ENCODE data around the gene USO1. TPM values are rescaled to one million over a fixed set of nuclear protein-coding genes. Genes with fewer than 3 reads are reported as not detected.

USO1 gene
- total RNA-seq, 1 donor from 2014 or later: 62.4 TPM

- TF ChIP-seq CTCF (IDR thresholded peaks at IDR 0.05; ENCODE audit: insufficient read depth, low read length, poor library complexity, severe bottlenecking): no peak
- DNase-seq (ENCODE audit: low read depth): no peak
- H3K36me3 ChIP-seq (ENCODE audit: control insufficient read depth, insufficient read depth, low read length): no peaks in the 10 kb centered on the region
- no peak overlapping the region for H3K4me3 ChIP-seq (ENCODE audit: low read depth, low read length)
- no peaks in the 10 kb centered on the region for H3K27me3 ChIP-seq (ENCODE audit: control insufficient read depth, insufficient read depth, low read length)
Observed at GRCh38 chr4:75737398-75737797, 13.0 kb downstream of the USO1 start.

GRCh38 chr4:75741027-75741426, 16.6 kb downstream of the USO1 start:
- TF ChIP-seq CTCF (IDR thresholded peaks at IDR 0.05; ENCODE audit: insufficient read depth, low read length, poor library complexity, severe bottlenecking): no peak
- no peak for DNase-seq (ENCODE audit: low read depth)
- Histone ChIP-seq H3K4me3 (ENCODE audit: low read depth, low read length) (no peak overlapping the region), H3K36me3 (ENCODE audit: control insufficient read depth, insufficient read depth, low read length) (no peaks in the 10 kb centered on the region), H3K27me3 (ENCODE audit: control insufficient read depth, insufficient read depth, low read length) (no peaks in the 10 kb centered on the region)

- no peak for TF ChIP-seq CTCF (IDR thresholded peaks at IDR 0.05; ENCODE audit: insufficient read depth, low read length, poor library complexity, severe bottlenecking)
- no peak overlapping the region for H3K4me3 ChIP-seq (ENCODE audit: low read depth, low read length)
- no peak for DNase-seq (ENCODE audit: low read depth)
- no peaks in the 10 kb centered on the region for H3K27me3 ChIP-seq (ENCODE audit: control insufficient read depth, insufficient read depth, low read length)
- H3K36me3 ChIP-seq (ENCODE audit: control insufficient read depth, insufficient read depth, low read length): no peaks in the 10 kb centered on the region
Observed at GRCh38 chr4:75742451-75742850, 18.1 kb downstream of the USO1 start.

DNA sequence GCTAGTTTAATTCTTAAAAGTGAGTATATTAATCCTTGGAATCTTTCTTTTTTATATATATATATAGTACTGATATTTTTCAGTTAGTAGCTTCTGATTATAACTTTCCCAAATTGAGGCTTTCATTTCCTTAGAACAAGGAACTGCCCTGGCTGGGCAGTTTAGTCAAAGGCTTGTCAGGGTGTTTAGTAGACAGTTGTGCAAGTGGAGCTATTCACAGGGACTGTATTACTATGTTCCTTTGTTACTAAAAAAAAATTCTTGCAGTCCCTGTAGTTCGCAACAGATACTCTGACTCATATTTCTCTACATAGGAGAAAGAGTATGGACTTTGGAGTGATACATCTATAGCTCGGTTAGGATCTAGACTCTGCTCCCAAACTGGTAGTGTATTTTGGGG, 20.8 kb downstream of the USO1 start:
- no peaks in the 10 kb centered on the region for H3K36me3 ChIP-seq (ENCODE audit: control insufficient read depth, insufficient read depth, low read length)
- no peak for DNase-seq (ENCODE audit: low read depth)
- H3K4me3 ChIP-seq (ENCODE audit: low read depth, low read length): no peak overlapping the region
- no peak for TF ChIP-seq CTCF (IDR thresholded peaks at IDR 0.05; ENCODE audit: insufficient read depth, low read length, poor library complexity, severe bottlenecking)
- H3K27me3 ChIP-seq (ENCODE audit: control insufficient read depth, insufficient read depth, low read length): no peaks in the 10 kb centered on the region

GRCh38 chr4:75745721-75746199, 21.4 kb downstream of the USO1 start:
- no peak for TF ChIP-seq CTCF (IDR thresholded peaks at IDR 0.05; ENCODE audit: insufficient read depth, low read length, poor library complexity, severe bottlenecking)
- no peaks in the 10 kb centered on the region for H3K36me3 ChIP-seq (ENCODE audit: control insufficient read depth, insufficient read depth, low read length)
- H3K27me3 ChIP-seq (ENCODE audit: control insufficient read depth, insufficient read depth, low read length): no peaks in the 10 kb centered on the region
- DNase-seq (ENCODE audit: low read depth): no peak
- no peak overlapping the region for H3K4me3 ChIP-seq (ENCODE audit: low read depth, low read length)

DNA sequence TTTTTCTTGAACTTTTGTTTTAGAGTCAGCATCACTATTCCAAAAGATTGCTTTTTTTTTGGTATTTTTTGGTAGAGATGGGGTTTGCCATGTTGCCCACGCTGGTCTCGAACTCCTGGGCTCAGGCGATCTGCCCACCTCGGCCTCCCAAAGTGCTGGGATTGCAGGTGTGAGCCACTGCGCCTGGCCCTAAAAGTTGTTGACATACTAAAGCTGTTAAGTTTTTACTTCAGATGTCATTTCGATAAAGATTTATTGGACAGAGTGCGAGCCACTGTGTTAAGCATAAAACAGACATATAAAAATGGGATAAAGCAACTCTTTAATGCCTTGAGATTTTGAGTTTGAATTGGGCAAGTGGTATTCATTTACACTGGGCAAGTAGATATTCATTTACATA, 28.3 kb downstream of the USO1 start:
- H3K36me3 ChIP-seq (ENCODE audit: control insufficient read depth, insufficient read depth, low read length): no peaks in the 10 kb centered on the region
- TF ChIP-seq CTCF (IDR thresholded peaks at IDR 0.05; ENCODE audit: insufficient read depth, low read length, poor library complexity, severe bottlenecking): no peak
- H3K27me3 ChIP-seq (ENCODE audit: control insufficient read depth, insufficient read depth, low read length): no peaks in the 10 kb centered on the region
- no peak overlapping the region for H3K4me3 ChIP-seq (ENCODE audit: low read depth, low read length)
- no peak for DNase-seq (ENCODE audit: low read depth)

Measured in kidney epithelial cell (primary cell).